Spleen (tissue), 7 donors: ENCODE results near the gene RSAD2.

Experiments used
- CTCF ChIP-seq, 11 experiments: fragments of 200-600 bp in 7 of 11; fragments of 450-650 bp in 4 of 11; sonication (generic) in 4 of 11; IDR thresholded peaks in 8 of 11; conservative IDR thresholded peaks in 3 of 11; 1 replicate in 7 of 11; 2 replicates in 4 of 11; pipeline versions ENCODE4 v1.4.0 to v1.8.0; 2016 to 2021; ENCODE audit warnings: antibody characterized with exemption in 11 of 11, inconsistent platforms in 4 of 11, mild to moderate bottlenecking in 1 of 11
- POLR2AphosphoS5 ChIP-seq, 3 donors: sonication (generic); formaldehyde crosslinking; IDR thresholded peaks; one replicate each; pipeline ENCODE4 v1.5.1; 2017; ENCODE audit warnings: antibody characterized with exemption in 3 of 3
- donor health status: DM: no; HTN: no; CAD: no; lungs with moderate emphysema.
- donor health status: DM: no; HTN: no; CAD: no.
- donor health status: DM: no; HTN: no; CAD: no.

DNA sequence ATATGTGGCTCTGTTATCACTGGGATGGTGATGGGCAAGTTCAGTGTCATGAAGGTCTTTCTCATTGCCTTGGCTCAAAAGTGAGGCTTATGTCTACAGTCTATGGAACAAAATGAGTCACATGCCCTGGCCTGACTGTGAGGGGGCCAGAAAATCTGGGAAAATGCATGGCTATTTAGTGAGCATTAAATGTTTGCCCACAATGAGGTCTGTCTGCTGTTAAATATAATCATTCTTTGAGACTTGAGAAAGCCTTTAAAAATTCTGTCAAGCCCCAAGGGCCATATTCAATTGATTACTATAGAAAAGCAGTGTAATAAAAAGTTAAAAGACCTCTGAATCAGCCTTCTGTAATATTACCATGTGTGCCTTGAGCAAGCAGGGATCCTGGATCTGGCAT lies 34.1 kb downstream of the RSAD2 start:
- TF ChIP-seq POLR2AphosphoS5 (IDR thresholded peaks at IDR 0.05) (no peak), CTCF (IDR thresholded peaks at IDR 0.05 in 8 of 11, conservative IDR thresholded peaks at IDR 0.05 in 3 of 11) (no peak)
